ENCODE data around the gene CAMTA1.

- TF ChIP-seq CTCF (IDR thresholded peaks at IDR 0.05; ENCODE audit: low read depth, low read length, missing input control) (no peak), MAX (IDR thresholded peaks at IDR 0.05) (no peak), REST (IDR thresholded peaks at IDR 0.05) (no peak), YY1 (IDR thresholded peaks at IDR 0.05) (no peak), ATF3 (IDR thresholded peaks at IDR 0.05) (no peak), FOXA2 (IDR thresholded peaks at IDR 0.05) (no peak), RAD21 (IDR thresholded peaks at IDR 0.05) (no peak), JUND (IDR thresholded peaks at IDR 0.05) (no peak), HNF4A (conservative IDR thresholded peaks at IDR 0.05) (no peak)
Observed at GRCh38 chr1:6802893-6803292, 17.6 kb downstream of the CAMTA1 start.

Data from liver (tissue), 3 donors.